Keratinocyte (primary cell): ENCODE data around the gene RUNX1.

ENCODE experiments used
- EZH2 ChIP-seq: IDR thresholded peaks from one replicate; pipeline ENCODE4 v1.6.1; 2012; ENCODE audit warnings: inconsistent platforms, mild to moderate bottlenecking, low read length, moderate library complexity
- TF ChIP-seq, protein P1 (sequence below), 3 experiments: IDR thresholded peaks in 1 of 3; conservative IDR thresholded peaks in 1 of 3; optimal IDR thresholded peaks in 1 of 3; 2 replicates in 2 of 3; 3 replicates in 1 of 3; pipeline versions ENCODE3 to v1.5.1; 2011; ENCODE audit warnings: low read length in 3 of 3, mild to moderate bottlenecking in 3 of 3, moderate library complexity in 2 of 3, control low read depth in 1 of 3, inconsistent platforms in 1 of 3; ENCODE audit not compliant: insufficient read depth in 2 of 3; ENCODE audit errors: extremely low read depth in 1 of 3

DNA sequence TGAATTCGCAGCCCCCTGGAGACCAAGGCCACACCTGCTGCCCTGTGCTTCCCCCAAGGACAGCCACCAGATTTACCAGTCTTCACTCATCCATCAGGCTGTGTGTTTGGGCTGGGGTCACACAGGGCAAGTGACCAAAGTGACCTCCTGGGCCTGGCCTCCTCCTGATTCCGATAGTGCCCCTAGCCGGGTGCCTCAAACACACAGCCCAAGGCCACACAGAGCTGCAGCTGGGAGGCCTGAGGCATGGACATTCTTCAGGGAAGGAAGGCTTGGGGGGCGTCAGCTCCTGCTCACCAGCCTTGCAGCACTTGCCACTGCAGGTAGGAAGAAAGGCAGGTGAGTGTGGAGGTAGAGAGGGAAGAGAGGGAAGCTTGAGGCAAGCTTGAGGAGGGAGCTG is 181.3 kb downstream of the RUNX1 start:
- TF ChIP-seq EZH2 = no peak
- TF ChIP-seq, protein P1, sequence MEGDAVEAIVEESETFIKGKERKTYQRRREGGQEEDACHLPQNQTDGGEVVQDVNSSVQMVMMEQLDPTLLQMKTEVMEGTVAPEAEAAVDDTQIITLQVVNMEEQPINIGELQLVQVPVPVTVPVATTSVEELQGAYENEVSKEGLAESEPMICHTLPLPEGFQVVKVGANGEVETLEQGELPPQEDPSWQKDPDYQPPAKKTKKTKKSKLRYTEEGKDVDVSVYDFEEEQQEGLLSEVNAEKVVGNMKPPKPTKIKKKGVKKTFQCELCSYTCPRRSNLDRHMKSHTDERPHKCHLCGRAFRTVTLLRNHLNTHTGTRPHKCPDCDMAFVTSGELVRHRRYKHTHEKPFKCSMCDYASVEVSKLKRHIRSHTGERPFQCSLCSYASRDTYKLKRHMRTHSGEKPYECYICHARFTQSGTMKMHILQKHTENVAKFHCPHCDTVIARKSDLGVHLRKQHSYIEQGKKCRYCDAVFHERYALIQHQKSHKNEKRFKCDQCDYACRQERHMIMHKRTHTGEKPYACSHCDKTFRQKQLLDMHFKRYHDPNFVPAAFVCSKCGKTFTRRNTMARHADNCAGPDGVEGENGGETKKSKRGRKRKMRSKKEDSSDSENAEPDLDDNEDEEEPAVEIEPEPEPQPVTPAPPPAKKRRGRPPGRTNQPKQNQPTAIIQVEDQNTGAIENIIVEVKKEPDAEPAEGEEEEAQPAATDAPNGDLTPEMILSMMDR (optimal IDR thresholded peaks at IDR 0.05 in 1 of 3, IDR thresholded peaks at IDR 0.05 in 1 of 3, conservative IDR thresholded peaks at IDR 0.05 in 1 of 3; ENCODE audit: extremely low read depth in 1 of 3, insufficient read depth in 2 of 3, low read length in 3 of 3) = no peak
